Right lobe of liver (tissue), 4 donors: ENCODE results near the gene ZNF765.

Experiments
- CTCF ChIP-seq, 4 donors: fragments of 200-600 bp in 3 of 4; fragments of 450-650 bp in 1 of 4; IDR thresholded peaks; one replicate each; pipeline versions ENCODE4 v1.5.1 to v1.8.0; 2016 to 2022; ENCODE audit warnings: antibody characterized with exemption in 4 of 4, mild to moderate bottlenecking in 2 of 4
- POLR2A ChIP-seq: fragments of 450-650 bp; IDR thresholded peaks from one replicate; pipeline ENCODE4 v1.6.1; 2017; ENCODE audit warnings: antibody characterized with exemption, mild to moderate bottlenecking
- donor health status: DM: no; HTN: no; CAD: no.
- donor health status: DM: no; HTN: no; CAD: no.
- donor health status: DM: no; HTN: yes; CAD: no.

- TF ChIP-seq CTCF (IDR thresholded peaks at IDR 0.05) (no peak), POLR2A (no peak)
Observed at GRCh38 chr19:53409505-53410204, 14.7 kb downstream of the ZNF765 start.
